Tibial artery (tissue), 4 donors: Measurements from ENCODE around the gene GRIK4.

Source experiments
- DNase-seq, 2 donors: peaks; one replicate each; pipeline ENCODE4 v3.0.0-alpha.2; 2019
- H3K27ac ChIP-seq, 2 donors: fragments of 200-600 bp; sonication (generic) in 1 of 2; 1 replicate in 1 of 2; 2 replicates in 1 of 2; pipeline ENCODE4 v1.5.1; 2018 to 2019; ENCODE audit warnings: mild to moderate bottlenecking in 1 of 2
- H3K27me3 ChIP-seq, 2 donors: fragments of 200-600 bp; sonication (generic) in 1 of 2; one replicate each; pipeline versions ENCODE4 v1.5.1 to v1.6.0; 2016 to 2019
- H3K36me3 ChIP-seq, 3 donors: fragments of 200-600 bp; sonication (generic) in 2 of 3; one replicate each; pipeline ENCODE4 v1.5.1; 2016 to 2019; ENCODE audit warnings: mild to moderate bottlenecking in 2 of 3
- H3K4me1 ChIP-seq, 4 donors: fragments of 200-600 bp; sonication (generic) in 2 of 4; 1 replicate in 3 of 4; 2 replicates in 1 of 4; pipeline ENCODE4 v1.5.1; 2016 to 2019
- H3K4me3 ChIP-seq, 2 donors: fragments of 200-600 bp; sonication (generic) in 1 of 2; 1 replicate in 1 of 2; 2 replicates in 1 of 2; pipeline ENCODE4 v1.5.1; 2018 to 2019; ENCODE audit warnings: mild to moderate bottlenecking in 2 of 2
- H3K9me3 ChIP-seq, 3 donors: fragments of 200-600 bp; sonication (generic) in 1 of 3; one replicate each; pipeline ENCODE4 v1.5.1; 2016 to 2019
- intact Hi-C: fragments of 100-400 bp; cut with DNase I; formaldehyde crosslinking; loops from one replicate; pipeline ENCODE4 v1.15.0; 2023; ENCODE audit warnings: low total_unique reads
- TF ChIP-seq, protein P1 (sequence below), 2 experiments: fragments of 200-600 bp in 1 of 2; fragments of 450-650 bp in 1 of 2; IDR thresholded peaks; one replicate each; pipeline ENCODE4 v1.5.1; 2017 to 2019; ENCODE audit warnings: antibody characterized with exemption in 2 of 2, mild to moderate bottlenecking in 1 of 2, moderate library complexity in 1 of 2

Gene GRIK4

DNA sequence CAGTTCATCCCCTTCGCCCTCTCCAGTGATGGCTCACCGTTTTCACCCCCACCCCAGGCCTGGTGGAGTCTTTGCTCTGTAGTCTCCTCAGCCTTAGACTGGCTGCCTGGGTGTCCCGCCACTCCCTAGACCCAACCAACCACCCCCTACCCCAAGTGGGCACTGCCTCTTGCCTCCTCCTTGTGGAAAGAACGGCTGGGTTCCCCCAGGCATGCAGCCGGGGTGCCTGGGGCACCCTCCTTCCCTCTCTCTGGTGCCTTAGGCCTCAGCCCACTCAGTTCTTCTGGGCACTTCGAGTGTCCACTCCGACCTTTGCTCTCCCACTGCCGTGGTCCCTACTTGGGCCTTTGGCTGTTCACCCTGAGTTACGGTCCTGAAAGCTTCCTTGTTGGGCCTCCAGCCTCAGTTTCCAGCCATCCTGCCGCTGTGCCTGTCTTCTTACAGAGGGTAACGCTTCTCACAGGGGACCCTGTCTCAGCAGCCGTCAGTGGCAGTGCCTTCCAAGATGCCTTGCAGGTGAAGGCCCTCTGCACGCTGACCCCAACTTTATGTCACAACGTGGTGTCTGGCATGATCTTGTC lies 3.1 kb downstream of the GRIK4 start:
- Histone ChIP-seq H3K4me3 (no peak overlapping the region), H3K9me3 (no peaks in the 10 kb centered on the region), H3K27me3 (peaks cover 0 to 56% of the 10 kb centered on the region in 2 donors), H3K27ac (no peak overlapping the region), H3K4me1 (peaks cover 0 to 12% (median 5%) of the 10 kb centered on the region in 4 donors), H3K36me3 (no peaks in the 10 kb centered on the region)
- intact Hi-C loops = loop anchor here (5.0 to 10.0 kb wide), 3 partner anchors 168 to 680 kb away; no protein-coding TSS in a partner anchor
- TF ChIP-seq, protein P1, sequence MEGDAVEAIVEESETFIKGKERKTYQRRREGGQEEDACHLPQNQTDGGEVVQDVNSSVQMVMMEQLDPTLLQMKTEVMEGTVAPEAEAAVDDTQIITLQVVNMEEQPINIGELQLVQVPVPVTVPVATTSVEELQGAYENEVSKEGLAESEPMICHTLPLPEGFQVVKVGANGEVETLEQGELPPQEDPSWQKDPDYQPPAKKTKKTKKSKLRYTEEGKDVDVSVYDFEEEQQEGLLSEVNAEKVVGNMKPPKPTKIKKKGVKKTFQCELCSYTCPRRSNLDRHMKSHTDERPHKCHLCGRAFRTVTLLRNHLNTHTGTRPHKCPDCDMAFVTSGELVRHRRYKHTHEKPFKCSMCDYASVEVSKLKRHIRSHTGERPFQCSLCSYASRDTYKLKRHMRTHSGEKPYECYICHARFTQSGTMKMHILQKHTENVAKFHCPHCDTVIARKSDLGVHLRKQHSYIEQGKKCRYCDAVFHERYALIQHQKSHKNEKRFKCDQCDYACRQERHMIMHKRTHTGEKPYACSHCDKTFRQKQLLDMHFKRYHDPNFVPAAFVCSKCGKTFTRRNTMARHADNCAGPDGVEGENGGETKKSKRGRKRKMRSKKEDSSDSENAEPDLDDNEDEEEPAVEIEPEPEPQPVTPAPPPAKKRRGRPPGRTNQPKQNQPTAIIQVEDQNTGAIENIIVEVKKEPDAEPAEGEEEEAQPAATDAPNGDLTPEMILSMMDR (IDR thresholded peaks at IDR 0.05) = no peak
- DNase-seq = peak in 1 of 2 donors; percentile 38

DNA sequence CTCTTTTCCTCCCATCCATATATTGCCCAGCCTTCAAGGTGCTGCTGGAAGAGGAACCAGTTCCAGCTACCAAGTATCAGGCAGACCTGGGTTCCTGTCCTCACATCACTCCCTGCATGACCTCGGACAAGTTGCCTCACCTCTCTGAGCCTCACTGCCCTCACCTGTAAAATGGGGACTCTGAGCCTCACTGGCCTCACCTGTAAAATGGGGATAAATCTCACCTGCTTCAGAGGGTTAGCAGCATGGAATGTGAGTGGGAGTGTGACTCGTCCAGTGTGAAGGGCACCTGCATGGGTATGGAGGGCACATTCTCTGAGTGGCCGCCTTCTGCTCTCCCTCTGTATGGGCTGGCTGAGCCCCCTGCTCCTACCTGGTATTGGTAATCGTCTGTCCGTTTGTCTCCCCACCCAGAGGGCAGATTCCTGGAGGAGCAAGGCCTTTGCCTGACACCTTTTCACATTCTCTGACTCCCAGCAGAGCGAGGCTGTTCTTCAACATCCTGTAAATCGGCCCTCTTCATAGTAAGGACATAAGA lies 3.7 kb downstream of the GRIK4 start:
- intact Hi-C loops = loop anchor here (10.0 kb wide), 2 partner anchors 270 to 680 kb away; no protein-coding TSS in a partner anchor
- Histone ChIP-seq H3K4me1 (peaks cover 0 to 12% (median 5%) of the 10 kb centered on the region in 4 donors), H3K4me3 (no peak overlapping the region), H3K9me3 (no peaks in the 10 kb centered on the region), H3K27ac (no peak overlapping the region), H3K27me3 (peaks cover 0 to 52% of the 10 kb centered on the region in 2 donors), H3K36me3 (no peaks in the 10 kb centered on the region)
- peak in 1 of 2 donors; percentile 40 for DNase-seq
- TF ChIP-seq, protein P1 (IDR thresholded peaks at IDR 0.05) = no peak

DNA sequence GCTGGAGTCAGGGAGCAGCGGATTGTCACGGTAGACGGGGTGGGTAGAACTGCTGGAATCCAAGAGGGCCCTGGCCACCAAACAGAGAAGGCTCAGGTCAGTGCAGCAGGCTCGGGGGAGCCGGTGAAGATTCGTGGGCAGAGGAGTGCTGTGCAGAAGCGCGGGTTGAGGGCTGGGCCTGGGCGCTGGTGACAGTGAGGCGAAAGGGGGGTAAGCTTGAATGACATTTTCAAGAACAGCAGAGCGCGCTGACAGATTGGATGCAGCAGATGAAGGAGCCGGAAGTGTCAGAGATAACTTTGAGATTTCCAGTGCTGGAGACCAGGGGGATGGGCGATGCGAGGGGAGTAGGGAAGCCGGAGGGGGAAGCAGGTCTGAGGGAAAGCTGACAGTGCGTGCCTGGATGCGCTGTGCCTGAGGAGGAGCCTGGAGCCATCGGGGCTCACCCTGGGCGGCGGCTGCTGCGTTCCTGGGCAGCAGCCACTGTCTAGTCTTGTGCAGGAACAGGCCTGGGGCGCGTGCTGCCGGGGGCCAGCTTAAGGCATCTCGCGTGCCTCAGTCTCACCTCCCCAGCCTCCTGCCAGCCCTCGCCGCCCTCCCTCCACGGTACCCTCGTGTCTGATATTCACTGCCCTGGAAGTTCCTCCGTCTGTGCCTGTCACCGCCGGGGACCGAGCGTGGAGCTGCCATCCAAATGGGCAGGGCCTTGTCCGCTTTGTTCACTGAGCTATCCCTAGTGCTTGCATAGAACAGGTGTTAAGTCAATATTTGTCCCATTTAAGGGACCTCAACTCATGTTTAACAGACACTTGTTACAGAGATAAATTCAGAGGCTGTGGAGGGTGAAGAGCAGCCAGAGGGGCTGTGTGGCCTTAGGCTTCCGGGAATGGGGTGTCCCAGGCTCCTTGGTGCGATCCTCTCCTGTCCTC lies 5.2 kb downstream of the GRIK4 start:
- Histone ChIP-seq H3K4me3 (no peak overlapping the region), H3K27ac (no peak overlapping the region), H3K36me3 (no peaks in the 10 kb centered on the region), H3K27me3 (peaks cover 0 to 46% of the 10 kb centered on the region in 2 donors), H3K4me1 (peaks cover 0 to 5% (median 2%) of the 10 kb centered on the region in 4 donors), H3K9me3 (no peaks in the 10 kb centered on the region)
- intact Hi-C loops = loop anchor here (10.0 kb wide), 2 partner anchors 268 to 678 kb away; no protein-coding TSS in a partner anchor
- TF ChIP-seq, protein P1 (IDR thresholded peaks at IDR 0.05) = no peak
- peak in 1 of 2 donors; percentile 54 for DNase-seq

DNA sequence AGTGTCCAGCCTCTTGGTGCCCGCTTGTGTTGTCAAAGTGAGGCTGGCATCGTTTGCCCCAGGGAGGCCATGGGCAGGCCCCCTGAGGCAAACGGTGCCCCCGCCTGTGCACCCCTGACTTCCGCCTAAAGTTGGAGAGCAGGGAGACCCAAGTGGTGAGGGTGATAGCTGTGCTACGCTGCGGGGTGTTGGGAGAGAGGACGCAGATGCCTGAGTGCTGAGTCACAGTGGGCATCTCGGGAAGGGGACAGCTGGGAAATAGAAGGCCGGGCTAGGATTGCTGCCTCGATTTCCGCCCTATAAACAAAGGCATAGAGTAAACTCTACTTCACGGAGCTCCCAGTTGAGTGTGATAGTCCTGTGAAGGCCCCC lies 5.8 kb downstream of the GRIK4 start:
- no peak overlapping the region for H3K4me3 ChIP-seq
- no peak overlapping the region for H3K27ac ChIP-seq
- H3K36me3 ChIP-seq = no peaks in the 10 kb centered on the region
- H3K27me3 ChIP-seq = peaks cover 0 to 42% of the 10 kb centered on the region in 2 donors
- no peaks in the 10 kb centered on the region for H3K9me3 ChIP-seq
- DNase-seq = peak in 1 of 2 donors; percentile 51
- TF ChIP-seq, protein P1 (IDR thresholded peaks at IDR 0.05) = no peak
- H3K4me1 ChIP-seq = no peaks in the 10 kb centered on the region
- intact Hi-C loops = loop anchor here (10.0 kb wide), 2 partner anchors 267 to 677 kb away; no protein-coding TSS in a partner anchor

DNA sequence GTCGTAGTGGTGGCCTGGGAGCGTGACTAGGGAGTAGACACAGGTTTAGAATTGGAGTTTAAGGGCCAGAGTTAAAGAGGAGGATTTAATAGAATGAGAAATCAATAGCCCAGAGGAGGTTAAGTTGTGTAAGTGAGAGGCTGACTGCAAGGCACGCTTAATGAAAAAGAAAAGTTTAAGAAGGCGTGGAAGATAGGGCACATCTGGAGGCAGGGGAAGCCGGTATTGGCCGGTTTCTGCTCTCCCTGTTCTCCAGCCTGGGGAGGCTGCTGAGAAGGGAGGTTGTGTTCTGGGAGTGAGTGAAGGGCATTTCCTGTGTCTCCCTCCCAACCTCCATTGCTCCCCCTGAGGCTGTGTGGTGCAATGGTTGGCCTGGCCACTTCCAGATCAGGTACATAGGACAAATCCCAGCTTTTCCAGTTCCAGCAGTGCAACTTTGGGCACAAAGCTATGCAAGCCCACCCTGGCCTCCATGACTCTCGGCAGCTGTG lies 6.3 kb downstream of the GRIK4 start:
- TF ChIP-seq, protein P1 (IDR thresholded peaks at IDR 0.05) = no peak
- no peak overlapping the region for H3K4me3 ChIP-seq
- H3K4me1 ChIP-seq = no peaks in the 10 kb centered on the region
- no peaks in the 10 kb centered on the region for H3K9me3 ChIP-seq
- intact Hi-C loops = loop anchor here (10.0 kb wide), 2 partner anchors 267 to 677 kb away; no protein-coding TSS in a partner anchor
- peaks cover 0 to 40% of the 10 kb centered on the region in 2 donors for H3K27me3 ChIP-seq
- H3K36me3 ChIP-seq = no peaks in the 10 kb centered on the region
- H3K27ac ChIP-seq = no peak overlapping the region
- DNase-seq = peak in 1 of 2 donors; percentile 27
